Astrocyte (in vitro differentiated cells and primary cell): ENCODE results near the gene CDSN. TPM values are rescaled to one million over a fixed set of nuclear protein-coding genes. Genes with fewer than 3 reads are reported as not detected.

Experiments used
- DNase-seq: peaks from one replicate; pipeline ENCODE4 v3.0.0-alpha.2; 2010; ENCODE audit warnings: low read depth
- FAIRE-seq: peaks from 2 replicates; lab custom pipeline; 2011; peaks lifted over from hg19 to GRCh38; lab: Jason Lieb, UNC
- H2AFZ ChIP-seq: 2 replicates; pipeline ENCODE4 v1.6.0; 2012; ENCODE audit warnings: low read depth, low read length, inconsistent platforms
- H3K27ac ChIP-seq: 2 replicates; pipeline ENCODE4 v1.5.1; 2011; ENCODE audit warnings: low read depth, low read length, inconsistent platforms
- H3K27me3 ChIP-seq: 2 replicates; pipeline ENCODE4 v1.6.0; 2011; ENCODE audit warnings: low read length, inconsistent platforms; ENCODE audit not compliant: insufficient read depth
- H3K36me3 ChIP-seq: 2 replicates; pipeline ENCODE4 v1.5.1; 2011; ENCODE audit warnings: low read length, inconsistent platforms; ENCODE audit not compliant: insufficient read depth
- H3K4me1 ChIP-seq: 2 replicates; pipeline ENCODE4 v1.5.1; 2011; ENCODE audit warnings: low read length, inconsistent platforms; ENCODE audit not compliant: insufficient read depth
- H3K4me2 ChIP-seq: 2 replicates; pipeline ENCODE4 v1.6.0; 2012; ENCODE audit warnings: low read length, inconsistent platforms
- H3K4me3 ChIP-seq: 2 replicates; pipeline ENCODE4 v1.5.1; 2011; ENCODE audit warnings: low read depth, mild to moderate bottlenecking, low read length, inconsistent platforms; ENCODE audit not compliant: insufficient read depth
- H3K79me2 ChIP-seq: 2 replicates; pipeline ENCODE4 v1.6.0; 2012; ENCODE audit warnings: mild to moderate bottlenecking, low read length, inconsistent platforms; ENCODE audit not compliant: insufficient read depth
- H3K9ac ChIP-seq: 2 replicates; pipeline ENCODE4 v1.6.0; 2012; ENCODE audit warnings: mild to moderate bottlenecking, low read length, inconsistent platforms
- H3K9me3 ChIP-seq: 2 replicates; pipeline ENCODE4 v1.5.1; 2012; ENCODE audit warnings: low read depth, mild to moderate bottlenecking, low read length, inconsistent platforms; ENCODE audit not compliant: insufficient read depth
- H4K20me1 ChIP-seq: 2 replicates; pipeline ENCODE4 v1.6.0; 2012; ENCODE audit warnings: low read length, inconsistent platforms; ENCODE audit not compliant: insufficient read depth
- H3K27ac Mint-ChIP-seq: one replicate; pipeline ENCODE4 v1.8.0; 2021; ENCODE audit warnings: mild to moderate bottlenecking, mixed read lengths; ENCODE audit not compliant: unreplicated experiment
- H3K27me3 Mint-ChIP-seq: one replicate; pipeline ENCODE4 v1.8.0; 2021; ENCODE audit warnings: low read depth, mixed read lengths; ENCODE audit not compliant: unreplicated experiment
- H3K36me3 Mint-ChIP-seq: one replicate; pipeline ENCODE4 v1.8.0; 2021; ENCODE audit warnings: low read depth, mixed read lengths; ENCODE audit not compliant: unreplicated experiment
- H3K4me1 Mint-ChIP-seq: one replicate; pipeline ENCODE4 v1.8.0; 2021; ENCODE audit warnings: low read depth, mixed read lengths; ENCODE audit not compliant: unreplicated experiment
- H3K4me3 Mint-ChIP-seq: one replicate; pipeline ENCODE4 v1.8.0; 2021; ENCODE audit warnings: mild to moderate bottlenecking, moderate library complexity, mixed read lengths; ENCODE audit not compliant: unreplicated experiment
- H3K9me3 Mint-ChIP-seq: one replicate; pipeline ENCODE4 v1.8.0; 2021; ENCODE audit warnings: mild to moderate bottlenecking, mixed read lengths; ENCODE audit not compliant: unreplicated experiment
- EZH2 ChIP-seq: IDR thresholded peaks from 2 replicates; pipeline ENCODE4 v1.6.1; 2012; ENCODE audit warnings: mild to moderate bottlenecking, low read length, inconsistent platforms; ENCODE audit not compliant: insufficient read depth
- total RNA-seq: library from RNA; stranded (reverse); gene quantifications from 2 replicates; pipeline ENCODE4 v1.2.1, GENCODE V29; 2021
- TF ChIP-seq, protein P1 (sequence below): IDR thresholded peaks from 2 replicates; pipeline ENCODE4 v1.5.1; 2011; ENCODE audit warnings: low read depth, mild to moderate bottlenecking, inconsistent platforms, low read length, moderate library complexity; ENCODE audit not compliant: insufficient read depth

The CDSN gene
- total RNA-seq, 1 donor from 2014 or later, result 0.27 TPM

DNA sequence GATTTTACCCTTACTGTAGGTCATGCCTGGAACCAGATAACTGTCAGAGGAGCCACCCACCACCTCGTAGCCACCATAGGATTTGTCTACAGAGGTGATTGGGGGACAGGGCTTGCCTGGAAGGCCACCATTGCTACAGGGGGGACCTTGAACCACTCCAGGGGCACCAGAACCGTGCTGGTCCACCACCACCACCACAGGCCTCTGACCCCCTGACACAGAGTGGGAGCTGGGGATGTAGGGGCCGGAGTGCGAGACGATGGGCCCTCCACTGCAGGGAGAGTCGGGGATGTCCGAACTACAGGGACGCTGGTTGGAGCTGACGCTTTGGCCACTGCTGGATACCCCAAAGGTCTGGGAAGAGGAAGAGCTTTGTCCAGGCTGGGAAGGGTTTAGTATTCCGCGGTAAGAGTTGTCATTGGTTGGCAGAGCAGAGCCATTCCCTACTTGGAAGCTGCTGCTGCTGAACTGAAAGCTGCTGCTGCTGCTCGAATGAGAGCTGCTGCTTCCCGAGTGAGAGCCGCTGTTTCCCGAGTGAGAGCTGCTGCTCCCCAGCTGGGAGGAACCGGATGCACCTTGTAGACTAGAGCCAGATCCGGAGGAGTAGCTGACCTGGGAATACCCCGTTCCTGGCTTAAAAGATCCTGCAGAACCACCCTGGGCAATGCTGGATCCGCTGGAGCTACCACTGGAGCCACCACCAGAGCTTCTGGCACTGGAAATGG is 3.4 kb downstream of the CDSN start:
- no peak overlapping the region for H3K9ac ChIP-seq
- no peaks in the 10 kb centered on the region for H3K27me3 ChIP-seq
- H3K36me3 ChIP-seq, result no peaks in the 10 kb centered on the region
- DNase-seq (no peak), FAIRE-seq (no peak)
- H2AFZ ChIP-seq, result no peak overlapping the region
- H3K4me1 Mint-ChIP-seq, result peaks cover 45% of the 10 kb centered on the region
- TF ChIP-seq, protein P1, sequence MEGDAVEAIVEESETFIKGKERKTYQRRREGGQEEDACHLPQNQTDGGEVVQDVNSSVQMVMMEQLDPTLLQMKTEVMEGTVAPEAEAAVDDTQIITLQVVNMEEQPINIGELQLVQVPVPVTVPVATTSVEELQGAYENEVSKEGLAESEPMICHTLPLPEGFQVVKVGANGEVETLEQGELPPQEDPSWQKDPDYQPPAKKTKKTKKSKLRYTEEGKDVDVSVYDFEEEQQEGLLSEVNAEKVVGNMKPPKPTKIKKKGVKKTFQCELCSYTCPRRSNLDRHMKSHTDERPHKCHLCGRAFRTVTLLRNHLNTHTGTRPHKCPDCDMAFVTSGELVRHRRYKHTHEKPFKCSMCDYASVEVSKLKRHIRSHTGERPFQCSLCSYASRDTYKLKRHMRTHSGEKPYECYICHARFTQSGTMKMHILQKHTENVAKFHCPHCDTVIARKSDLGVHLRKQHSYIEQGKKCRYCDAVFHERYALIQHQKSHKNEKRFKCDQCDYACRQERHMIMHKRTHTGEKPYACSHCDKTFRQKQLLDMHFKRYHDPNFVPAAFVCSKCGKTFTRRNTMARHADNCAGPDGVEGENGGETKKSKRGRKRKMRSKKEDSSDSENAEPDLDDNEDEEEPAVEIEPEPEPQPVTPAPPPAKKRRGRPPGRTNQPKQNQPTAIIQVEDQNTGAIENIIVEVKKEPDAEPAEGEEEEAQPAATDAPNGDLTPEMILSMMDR, result no peak
- no peak for TF ChIP-seq EZH2
- H3K4me3 ChIP-seq, result no peak overlapping the region
- no peaks in the 10 kb centered on the region for H3K27me3 Mint-ChIP-seq
- H4K20me1 ChIP-seq, result no peaks in the 10 kb centered on the region
- H3K4me1 ChIP-seq, result peaks cover 24% of the 10 kb centered on the region
- no peak overlapping the region for H3K4me3 Mint-ChIP-seq
- H3K4me2 ChIP-seq, result no peak overlapping the region
- H3K27ac Mint-ChIP-seq, result no peak overlapping the region
- peaks cover 3% of the 10 kb centered on the region for H3K36me3 Mint-ChIP-seq
- peaks cover 31% of the 10 kb centered on the region for H3K79me2 ChIP-seq
- H3K9me3 Mint-ChIP-seq, result no peaks in the 10 kb centered on the region
- no peaks in the 10 kb centered on the region for H3K9me3 ChIP-seq
- H3K27ac ChIP-seq, result no peak overlapping the region

DNA sequence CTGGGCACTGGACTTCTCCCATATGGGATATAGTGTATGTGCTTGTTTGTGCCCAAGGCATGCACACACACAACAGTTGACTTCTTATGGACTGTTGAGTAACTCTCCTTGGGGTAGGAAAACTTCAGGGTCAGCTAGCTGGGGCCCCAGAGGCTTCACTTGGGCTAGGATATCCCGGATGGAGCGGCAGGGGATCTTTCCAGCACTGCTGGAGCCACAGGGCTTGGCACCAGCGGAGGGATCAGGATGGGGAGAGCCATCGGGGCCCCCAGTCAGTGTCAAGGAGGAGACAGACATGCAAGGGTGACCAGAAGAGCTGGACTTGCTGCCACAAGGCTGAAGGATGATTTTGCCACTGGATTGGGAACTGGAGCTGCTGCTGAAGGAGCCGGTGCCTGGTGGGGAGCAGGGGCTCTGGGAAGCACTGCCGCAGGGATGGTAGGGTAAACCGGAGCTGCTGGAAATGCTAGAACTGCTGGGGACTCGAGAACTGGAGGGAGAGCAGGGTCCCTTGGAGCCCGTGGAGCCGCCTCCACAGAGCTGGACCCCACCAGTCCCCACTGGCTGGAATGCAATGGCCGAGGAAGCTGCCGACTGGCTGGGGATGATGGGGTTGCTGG is 4.2 kb downstream of the CDSN start:
- Mint-ChIP-seq H3K9me3 (no peaks in the 10 kb centered on the region), H3K27ac (peak overlapping the region; percentile 100), H3K4me1 (peaks cover 42% of the 10 kb centered on the region), H3K27me3 (no peaks in the 10 kb centered on the region), H3K4me3 (peak overlapping the region; percentile 85), H3K36me3 (peaks cover 2% of the 10 kb centered on the region)
- FAIRE-seq (no peak), DNase-seq (no peak)
- Histone ChIP-seq H3K4me2 (peak overlapping the region; percentile 90), H3K79me2 (peaks cover 31% of the 10 kb centered on the region), H3K36me3 (no peaks in the 10 kb centered on the region), H3K27me3 (peaks cover under 1% of the 10 kb centered on the region), H3K4me1 (peaks cover 24% of the 10 kb centered on the region), H4K20me1 (no peaks in the 10 kb centered on the region), H3K9me3 (no peaks in the 10 kb centered on the region), H3K4me3 (no peak overlapping the region), H2AFZ (no peak overlapping the region), H3K27ac (no peak overlapping the region), H3K9ac (no peak overlapping the region)
- no peak for TF ChIP-seq EZH2
- TF ChIP-seq, protein P1, result no peak
